ENCODE data around the gene RAD51B.
A peak's percentile ranks its signal among the peaks of the same experiment; 100 is the strongest.

The RAD51B gene

GRCh38 chr14:67908052-67908754 is 88.6 kb downstream of the RAD51B start:
- no peak for DNase-seq

GRCh38 chr14:67911562-67911961 is 92.0 kb downstream of the RAD51B start:
- DNase-seq, result no peak

GRCh38 chr14:67916430-67916829 is 96.9 kb downstream of the RAD51B start:
- DNase-seq, result no peak

GRCh38 chr14:67917006-67917405 is 97.4 kb downstream of the RAD51B start:
- DNase-seq, result no peak

GRCh38 chr14:67918838-67919237 is 99.3 kb downstream of the RAD51B start:
- no peak for DNase-seq

- no peak for DNase-seq
Measured at GRCh38 chr14:67919259-67920032, 99.9 kb downstream of the RAD51B start.

GRCh38 chr14:67926821-67927220 is 107.2 kb downstream of the RAD51B start:
- no peak for DNase-seq

- no peak for DNase-seq
Measured at GRCh38 chr14:67927244-67927643, 107.7 kb downstream of the RAD51B start.

- no peak for DNase-seq
Measured at GRCh38 chr14:67928375-67928774, 108.8 kb downstream of the RAD51B start.

- no peak for DNase-seq
Measured at GRCh38 chr14:67932708-67933246, 113.2 kb downstream of the RAD51B start.

- no peak for DNase-seq
Measured at GRCh38 chr14:67933266-67933665, 113.7 kb downstream of the RAD51B start.

GRCh38 chr14:67934087-67934486 is 114.5 kb downstream of the RAD51B start:
- DNase-seq, result peak; percentile 18

GRCh38 chr14:67934862-67935261 is 115.3 kb downstream of the RAD51B start:
- no peak for DNase-seq

- DNase-seq, result no peak
Measured at GRCh38 chr14:67935371-67935770, 115.8 kb downstream of the RAD51B start.

- no peak for DNase-seq
Measured at GRCh38 chr14:67938071-67938470, 118.5 kb downstream of the RAD51B start.

- DNase-seq, result no peak
Measured at GRCh38 chr14:67940486-67941455, 121.2 kb downstream of the RAD51B start.

- DNase-seq, result no peak
Measured at GRCh38 chr14:67941456-67942018, 122.0 kb downstream of the RAD51B start.

GRCh38 chr14:67942080-67942710 is 122.6 kb downstream of the RAD51B start:
- DNase-seq, result no peak

- DNase-seq, result peak; percentile 58
Measured at GRCh38 chr14:67943947-67944346, 124.4 kb downstream of the RAD51B start.

- DNase-seq, result no peak
Measured at GRCh38 chr14:67944605-67945004, 125.0 kb downstream of the RAD51B start.

GRCh38 chr14:67949771-67950170 is 130.2 kb downstream of the RAD51B start:
- DNase-seq, result no peak

GRCh38 chr14:67950386-67950785 is 130.8 kb downstream of the RAD51B start:
- DNase-seq, result no peak

Data from CD4-positive, alpha-beta T cell treated with Interleukin-6 for 4 hours (primary cell).